Osteoblast (primary cell): Measurements from ENCODE around the gene GLP1R. TPM values are rescaled to one million over a fixed set of nuclear protein-coding genes. Genes with fewer than 3 reads are reported as not detected.

ENCODE experiments used
- DNase-seq: peaks from one replicate; pipeline ENCODE4 v3.0.0; 2011; ENCODE audit warnings: low spot score, mixed read lengths; ENCODE audit not compliant: insufficient read length; ENCODE audit errors: missing footprints
- H2AFZ ChIP-seq: 2 replicates; pipeline ENCODE4 v1.6.0; 2011; ENCODE audit warnings: mild to moderate bottlenecking, low read length
- H3K27ac ChIP-seq: 2 replicates; pipeline ENCODE4 v1.5.1; 2011; ENCODE audit warnings: mild to moderate bottlenecking, low read depth, low read length, moderate library complexity
- H3K27me3 ChIP-seq: 2 replicates; pipeline ENCODE4 v1.6.0; 2012; ENCODE audit warnings: mild to moderate bottlenecking, control low read depth, inconsistent platforms, low read length, moderate library complexity; ENCODE audit not compliant: insufficient read depth
- H3K36me3 ChIP-seq: 2 replicates; pipeline ENCODE4 v1.5.1; 2011; ENCODE audit warnings: mild to moderate bottlenecking, low read length, control low read depth, moderate library complexity; ENCODE audit not compliant: insufficient read depth
- H3K4me1 ChIP-seq: 2 replicates; pipeline ENCODE4 v1.5.1; 2011; ENCODE audit warnings: mild to moderate bottlenecking, low read length, control low read depth, moderate library complexity; ENCODE audit not compliant: insufficient read depth
- H3K4me2 ChIP-seq: 2 replicates; pipeline ENCODE4 v1.6.0; 2011; ENCODE audit warnings: mild to moderate bottlenecking, low read length; ENCODE audit not compliant: insufficient read depth
- H3K4me3 ChIP-seq: fragments of 200-600 bp; sonication (generic); 3 replicates; pipeline ENCODE4 v1.5.1; 2012; ENCODE audit warnings: mild to moderate bottlenecking, low read length, inconsistent platforms; ENCODE audit not compliant: insufficient read depth
- H3K79me2 ChIP-seq: 2 replicates; pipeline ENCODE4 v1.6.0; 2012; ENCODE audit warnings: mild to moderate bottlenecking, low read length, control low read depth, inconsistent platforms; ENCODE audit not compliant: insufficient read depth
- H3K9me3 ChIP-seq: 2 replicates; pipeline ENCODE4 v1.5.1; 2011; ENCODE audit warnings: low read depth, low read length, control low read depth
- H4K20me1 ChIP-seq: 2 replicates; pipeline ENCODE4 v1.6.0; 2012; ENCODE audit warnings: mild to moderate bottlenecking, low read length, control low read depth; ENCODE audit not compliant: insufficient read depth
- total RNA-seq: library from RNA; depleted of rRNA; stranded (reverse); fragments of >200 nt; gene quantifications from 2 replicates; pipeline ENCODE4 v1.2.3, GENCODE V29; 2012
- TF ChIP-seq, protein P1 (sequence below): IDR thresholded peaks from 2 replicates; pipeline ENCODE4 v1.5.1; 2011; ENCODE audit warnings: mild to moderate bottlenecking, low read depth, low read length, moderate library complexity; ENCODE audit errors: extremely low read depth

GLP1R gene
- total RNA-seq, 1 donor: not detected

DNA sequence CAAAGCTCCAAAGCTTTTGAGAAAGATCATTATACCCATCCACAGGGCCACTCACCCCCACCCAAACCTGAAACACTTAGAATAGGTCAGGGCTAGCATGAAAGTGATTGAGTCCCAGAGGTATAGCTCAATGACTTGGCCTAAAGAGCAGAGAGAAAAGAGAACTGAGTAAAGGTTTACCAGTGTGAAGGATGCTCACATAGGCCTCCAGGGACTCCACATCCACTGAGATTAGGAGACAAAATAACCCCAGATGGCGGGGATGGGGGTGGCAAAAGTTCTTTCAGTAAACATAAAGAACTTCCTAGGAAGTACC, 54.2 kb downstream of the GLP1R start:
- Histone ChIP-seq H3K79me2 (no peaks in the 10 kb centered on the region), H3K4me1 (peaks cover 14% of the 10 kb centered on the region), H3K27me3 (no peaks in the 10 kb centered on the region), H2AFZ (no peak overlapping the region), H3K4me2 (peak overlapping the region; percentile 55), H3K4me3 (no peak overlapping the region), H4K20me1 (peaks cover 9% of the 10 kb centered on the region), H3K9me3 (no peaks in the 10 kb centered on the region), H3K27ac (no peak overlapping the region), H3K36me3 (peaks cover 2% of the 10 kb centered on the region)
- no peak for DNase-seq
- TF ChIP-seq, protein P1, sequence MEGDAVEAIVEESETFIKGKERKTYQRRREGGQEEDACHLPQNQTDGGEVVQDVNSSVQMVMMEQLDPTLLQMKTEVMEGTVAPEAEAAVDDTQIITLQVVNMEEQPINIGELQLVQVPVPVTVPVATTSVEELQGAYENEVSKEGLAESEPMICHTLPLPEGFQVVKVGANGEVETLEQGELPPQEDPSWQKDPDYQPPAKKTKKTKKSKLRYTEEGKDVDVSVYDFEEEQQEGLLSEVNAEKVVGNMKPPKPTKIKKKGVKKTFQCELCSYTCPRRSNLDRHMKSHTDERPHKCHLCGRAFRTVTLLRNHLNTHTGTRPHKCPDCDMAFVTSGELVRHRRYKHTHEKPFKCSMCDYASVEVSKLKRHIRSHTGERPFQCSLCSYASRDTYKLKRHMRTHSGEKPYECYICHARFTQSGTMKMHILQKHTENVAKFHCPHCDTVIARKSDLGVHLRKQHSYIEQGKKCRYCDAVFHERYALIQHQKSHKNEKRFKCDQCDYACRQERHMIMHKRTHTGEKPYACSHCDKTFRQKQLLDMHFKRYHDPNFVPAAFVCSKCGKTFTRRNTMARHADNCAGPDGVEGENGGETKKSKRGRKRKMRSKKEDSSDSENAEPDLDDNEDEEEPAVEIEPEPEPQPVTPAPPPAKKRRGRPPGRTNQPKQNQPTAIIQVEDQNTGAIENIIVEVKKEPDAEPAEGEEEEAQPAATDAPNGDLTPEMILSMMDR: no peak

DNA sequence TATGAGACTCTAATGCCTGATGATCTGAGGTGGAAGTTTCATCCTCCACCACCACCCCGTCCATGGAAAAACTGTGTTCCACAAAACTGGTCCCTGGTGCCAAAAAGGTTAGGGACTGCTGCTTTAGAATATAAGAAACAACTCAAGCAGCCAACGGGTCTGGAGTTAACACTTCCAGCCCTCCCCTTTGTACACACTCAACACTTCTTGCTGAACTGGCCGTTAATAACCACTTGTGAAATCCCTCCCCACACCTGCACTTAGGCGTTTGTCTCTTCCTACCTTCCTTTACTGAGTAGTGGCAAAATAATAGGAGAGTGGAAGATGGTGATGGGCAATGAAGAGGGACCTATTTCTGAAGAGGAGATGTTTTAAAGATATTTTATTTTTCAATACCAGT, 55.9 kb downstream of the GLP1R start:
- Histone ChIP-seq H3K4me2 (no peak overlapping the region), H2AFZ (no peak overlapping the region), H3K79me2 (no peaks in the 10 kb centered on the region), H4K20me1 (peaks cover 9% of the 10 kb centered on the region), H3K4me1 (peaks cover 14% of the 10 kb centered on the region), H3K27ac (no peak overlapping the region), H3K36me3 (peaks cover 2% of the 10 kb centered on the region), H3K27me3 (no peaks in the 10 kb centered on the region), H3K4me3 (no peak overlapping the region), H3K9me3 (no peaks in the 10 kb centered on the region)
- TF ChIP-seq, protein P1: no peak
- no peak for DNase-seq

DNA sequence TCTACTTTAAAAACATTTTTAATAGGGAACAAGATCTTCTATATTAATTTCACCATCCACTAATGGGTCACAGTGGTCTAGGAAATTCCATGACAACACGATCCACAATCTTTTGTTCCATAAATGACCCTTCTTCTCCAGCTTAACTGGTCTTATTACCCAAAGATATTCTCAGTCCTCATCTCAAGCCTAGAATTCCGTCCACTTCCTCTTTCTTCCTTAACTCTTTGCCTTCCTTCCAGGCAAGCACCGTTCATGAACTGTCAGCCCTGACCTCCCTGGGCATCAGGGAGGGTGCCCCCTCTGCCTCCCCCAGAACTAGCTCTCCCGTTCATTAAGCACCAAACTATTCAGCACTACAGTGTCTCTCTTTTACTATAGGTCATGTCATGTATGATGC, 58.5 kb downstream of the GLP1R start:
- Histone ChIP-seq H3K4me3 (no peak overlapping the region), H4K20me1 (peaks cover 9% of the 10 kb centered on the region), H2AFZ (no peak overlapping the region), H3K9me3 (no peaks in the 10 kb centered on the region), H3K4me1 (peaks cover 9% of the 10 kb centered on the region), H3K36me3 (peaks cover 2% of the 10 kb centered on the region), H3K27me3 (no peaks in the 10 kb centered on the region), H3K27ac (no peak overlapping the region), H3K4me2 (no peak overlapping the region), H3K79me2 (no peaks in the 10 kb centered on the region)
- TF ChIP-seq, protein P1: no peak
- DNase-seq: no peak

DNA sequence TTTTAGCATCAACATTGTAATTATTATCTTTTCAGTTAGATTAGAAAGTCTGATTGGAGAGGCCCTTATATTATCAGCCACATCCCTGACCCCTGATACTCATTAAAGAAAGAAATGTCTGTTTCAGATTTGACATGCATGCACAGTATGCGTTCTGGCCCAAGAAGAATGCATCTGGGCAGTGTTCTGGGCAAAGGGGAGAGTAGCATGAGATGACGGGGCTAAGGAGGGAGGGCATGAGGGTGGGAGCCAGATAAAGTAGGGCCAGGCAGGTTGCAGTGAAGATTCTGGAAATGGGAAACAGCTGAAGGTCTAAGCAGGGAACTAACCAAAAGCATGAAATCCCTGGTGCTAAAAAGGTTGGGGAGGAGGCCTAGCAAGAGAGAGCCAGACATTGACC, 59.1 kb downstream of the GLP1R start:
- Histone ChIP-seq H2AFZ (no peak overlapping the region), H3K27ac (no peak overlapping the region), H3K36me3 (peaks cover 2% of the 10 kb centered on the region), H4K20me1 (peaks cover 9% of the 10 kb centered on the region), H3K79me2 (no peaks in the 10 kb centered on the region), H3K4me1 (peaks cover 3% of the 10 kb centered on the region), H3K27me3 (no peaks in the 10 kb centered on the region), H3K4me3 (no peak overlapping the region), H3K4me2 (no peak overlapping the region), H3K9me3 (no peaks in the 10 kb centered on the region)
- DNase-seq: no peak
- TF ChIP-seq, protein P1: no peak
